Measurements from ENCODE around the gene GNB1L. TPM values are rescaled to one million over a fixed set of nuclear protein-coding genes. Genes with fewer than 3 reads are reported as not detected.

The GNB1L gene
- total RNA-seq, 1 donor from 2014 or later = 3.0 TPM

- Histone ChIP-seq H3K4me3 (no peak overlapping the region), H3K4me2 (no peak overlapping the region), H3K4me1 (no peaks in the 10 kb centered on the region), H2AFZ (replicated peaks) (no peak overlapping the region), H3F3A (ENCODE audit: low read depth) (no peaks in the 10 kb centered on the region), H3K9ac (no peak overlapping the region), H3K27me3 (peaks cover 4% of the 10 kb centered on the region), H3K36me3 (no peaks in the 10 kb centered on the region), H3K79me2 (ENCODE audit: low read depth) (no peaks in the 10 kb centered on the region), H3K27ac (no peak overlapping the region), H3K9me3 (ENCODE audit: low read depth) (no peaks in the 10 kb centered on the region), H4K20me1 (ENCODE audit: low read depth) (no peaks in the 10 kb centered on the region)
- H3K27ac Mint-ChIP-seq = no peak overlapping the region
- peaks cover 2% of the 10 kb centered on the region for H3K36me3 Mint-ChIP-seq
- TF ChIP-seq EZH2phosphoT487 (IDR thresholded peaks at IDR 0.05) (no peak), EZH2 (IDR thresholded peaks at IDR 0.05) (no peak)
- peaks cover 8% of the 10 kb centered on the region for H3K4me1 Mint-ChIP-seq
- no peak for DNase-seq (ENCODE audit: low spot score)
- no peak overlapping the region for H3K4me3 Mint-ChIP-seq
- peaks cover 10% of the 10 kb centered on the region for H3K27me3 Mint-ChIP-seq (ENCODE audit: insufficient read depth, low read depth)
- H3K9me3 Mint-ChIP-seq = peaks cover 2% of the 10 kb centered on the region
Measured at GRCh38 chr22:19784384-19785175, 70.1 kb downstream of the GNB1L start.

- Mint-ChIP-seq H3K4me3 (no peak overlapping the region), H3K9me3 (peaks cover 2% of the 10 kb centered on the region), H3K27ac (no peak overlapping the region), H3K27me3 (ENCODE audit: insufficient read depth, low read depth) (peaks cover 15% of the 10 kb centered on the region), H3K36me3 (peaks cover 4% of the 10 kb centered on the region), H3K4me1 (peaks cover 13% of the 10 kb centered on the region)
- H3K79me2 ChIP-seq (ENCODE audit: low read depth) = no peaks in the 10 kb centered on the region
- H3K27ac ChIP-seq = no peak overlapping the region
- no peak overlapping the region for H2AFZ ChIP-seq (replicated peaks)
- H3K4me3 ChIP-seq = no peak overlapping the region
- no peaks in the 10 kb centered on the region for H3K36me3 ChIP-seq
- no peak overlapping the region for H3K4me2 ChIP-seq
- no peak for TF ChIP-seq CTCF (IDR thresholded peaks at IDR 0.05)
- TF ChIP-seq EZH2 (IDR thresholded peaks at IDR 0.05) = no peak
- TF ChIP-seq EZH2phosphoT487 (IDR thresholded peaks at IDR 0.05) = no peak
- DNase-seq (ENCODE audit: low spot score) = no peak
- no peaks in the 10 kb centered on the region for H4K20me1 ChIP-seq (ENCODE audit: low read depth)
- H3F3A ChIP-seq (ENCODE audit: low read depth) = no peaks in the 10 kb centered on the region
- H3K9ac ChIP-seq = no peak overlapping the region
- peaks cover 10% of the 10 kb centered on the region for H3K27me3 ChIP-seq
- H3K4me1 ChIP-seq = no peaks in the 10 kb centered on the region
- no peaks in the 10 kb centered on the region for H3K9me3 ChIP-seq (ENCODE audit: low read depth)
Measured at GRCh38 chr22:19783586-19784383, 70.9 kb downstream of the GNB1L start.

- peaks cover 2% of the 10 kb centered on the region for H3K9me3 Mint-ChIP-seq
- H3K9ac ChIP-seq = no peak overlapping the region
- no peaks in the 10 kb centered on the region for H3K4me1 ChIP-seq
- H3K9me3 ChIP-seq (ENCODE audit: low read depth) = no peaks in the 10 kb centered on the region
- H3K79me2 ChIP-seq (ENCODE audit: low read depth) = no peaks in the 10 kb centered on the region
- H3K4me3 ChIP-seq = no peak overlapping the region
- no peak for DNase-seq (ENCODE audit: low spot score)
- H3K27ac ChIP-seq = no peak overlapping the region
- H3K4me3 Mint-ChIP-seq = no peak overlapping the region
- H3F3A ChIP-seq (ENCODE audit: low read depth) = no peaks in the 10 kb centered on the region
- H3K27me3 ChIP-seq = peaks cover 15% of the 10 kb centered on the region
- no peak overlapping the region for H3K27ac Mint-ChIP-seq
- H3K36me3 ChIP-seq = no peaks in the 10 kb centered on the region
- peaks cover 2% of the 10 kb centered on the region for H3K36me3 Mint-ChIP-seq
- no peak overlapping the region for H3K4me2 ChIP-seq
- H3K27me3 Mint-ChIP-seq (ENCODE audit: insufficient read depth, low read depth) = peaks cover 17% of the 10 kb centered on the region
- H3K4me1 Mint-ChIP-seq = peaks cover 14% of the 10 kb centered on the region
- H2AFZ ChIP-seq (replicated peaks) = no peak overlapping the region
- TF ChIP-seq CTCF (IDR thresholded peaks at IDR 0.05) (no peak), EZH2 (IDR thresholded peaks at IDR 0.05) (no peak), EZH2phosphoT487 (IDR thresholded peaks at IDR 0.05) (no peak)
- no peaks in the 10 kb centered on the region for H4K20me1 ChIP-seq (ENCODE audit: low read depth)
Measured at GRCh38 chr22:19782533-19782932, 72.1 kb downstream of the GNB1L start.

Data from neural progenitor cell (in vitro differentiated cells).